SK-N-SH (cell line): ENCODE data around the gene MCUR1. TPM values are rescaled to one million over a fixed set of nuclear protein-coding genes. Genes with fewer than 3 reads are reported as not detected.

Source experiments
- CTCF ChIA-PET: fragments of 300-600, 350-600 bp; formaldehyde crosslinking; extraction: SDS; loops from one replicate; lab custom pipeline; 2021; lab: Yijun Ruan, JAX
- POLR2A ChIA-PET: fragments of 350-600 bp; sonication (Branson Sonifier 250); formaldehyde crosslinking; extraction: SDS; loops from one replicate; lab custom pipeline; 2020; ENCODE audit warnings: antibody characterized with exemption, inconsistent platforms; lab: Yijun Ruan, JAX
- DNase-seq: peaks from one replicate; pipeline ENCODE4 v3.0.0; 2012
- H2AFZ ChIP-seq: fragments of 200-600 bp; sonication (generic); 2 replicates; pipeline ENCODE4 v1.8.1; 2016; ENCODE audit warnings: antibody characterized with exemption, mild to moderate bottlenecking, low read depth
- H3F3A ChIP-seq: fragments of 200-600 bp; sonication (generic); replicated peaks from 2 replicates; pipeline ENCODE3; 2016; ENCODE audit warnings: antibody characterized with exemption, mild to moderate bottlenecking; ENCODE audit not compliant: insufficient read depth
- H3K27ac ChIP-seq, 2 experiments: fragments of 200-500 bp in 1 of 2; fragments of 200-600 bp in 1 of 2; sonication (Bioruptor generic) in 1 of 2; sonication (generic), shearing (Covaris generic) in 1 of 2; 2 replicates each; pipeline versions ENCODE4 v1.5.1 to v1.6.1; 2014 to 2016; ENCODE audit warnings: low read depth in 2 of 2, inconsistent platforms in 1 of 2, low read length in 1 of 2, mild to moderate bottlenecking in 1 of 2, mixed read lengths in 1 of 2
- H3K27me3 ChIP-seq: fragments of 200-600 bp; sonication (generic), shearing (Covaris generic); 2 replicates; pipeline ENCODE4 v1.6.1; 2016; ENCODE audit warnings: mixed run types; ENCODE audit not compliant: insufficient read depth
- H3K36me3 ChIP-seq, 2 experiments: fragments of 200-500 bp in 1 of 2; fragments of 200-600 bp in 1 of 2; sonication (Bioruptor generic) in 1 of 2; sonication (generic) in 1 of 2; replicated peaks in 1 of 2; 2 replicates each; pipeline versions ENCODE3 to v1.5.1; 2014 to 2016; ENCODE audit warnings: low read length in 1 of 2, mild to moderate bottlenecking in 1 of 2; ENCODE audit not compliant: insufficient read depth in 2 of 2, control insufficient read depth in 1 of 2
- H3K4me1 ChIP-seq, 2 experiments: fragments of 200-500 bp in 1 of 2; fragments of 200-600 bp in 1 of 2; sonication (Bioruptor generic) in 1 of 2; sonication (generic), shearing (Covaris generic) in 1 of 2; 2 replicates each; pipeline versions ENCODE4 v1.5.1 to v1.6.1; 2014 to 2016; ENCODE audit warnings: low read depth in 1 of 2, low read length in 1 of 2, mixed run types in 1 of 2; ENCODE audit not compliant: insufficient read depth in 2 of 2, control insufficient read depth in 1 of 2
- H3K4me2 ChIP-seq: fragments of 200-600 bp; sonication (generic), shearing (Covaris generic); 2 replicates; pipeline ENCODE4 v1.6.1; 2017; ENCODE audit warnings: mixed run types
- H3K4me3 ChIP-seq, 2 experiments: fragments of 200-500 bp in 1 of 2; fragments of 200-600 bp in 1 of 2; sonication (Bioruptor generic) in 1 of 2; sonication (generic), shearing (Covaris generic) in 1 of 2; 2 replicates each; pipeline versions ENCODE4 v1.5.1 to v1.8.1; 2014 to 2016; ENCODE audit warnings: low read depth in 2 of 2, inconsistent platforms in 1 of 2, low read length in 1 of 2, mild to moderate bottlenecking in 1 of 2, mixed read lengths in 1 of 2, moderate library complexity in 1 of 2
- H3K79me2 ChIP-seq: fragments of 200-600 bp; sonication (generic); 2 replicates; pipeline ENCODE4 v1.8.1; 2017; ENCODE audit warnings: mild to moderate bottlenecking; ENCODE audit not compliant: insufficient read depth
- H3K9ac ChIP-seq: fragments of 200-600 bp; sonication (generic); 2 replicates; pipeline ENCODE4 v1.6.1; 2017; ENCODE audit warnings: mixed run types
- H3K9me2 ChIP-seq: fragments of 200-600 bp; sonication (generic); 2 replicates; pipeline ENCODE4 v1.6.1; 2017; ENCODE audit warnings: mixed run types
- H3K9me3 ChIP-seq: fragments of 200-600 bp; sonication (generic); 2 replicates; pipeline ENCODE4 v1.6.1; 2017; ENCODE audit warnings: mixed run types, mild to moderate bottlenecking, moderate library complexity
- H4K20me1 ChIP-seq: fragments of 200-600 bp; sonication (generic); 2 replicates; pipeline ENCODE4 v1.6.1; 2017; ENCODE audit warnings: mild to moderate bottlenecking, mixed run types; ENCODE audit not compliant: insufficient read depth
- FOSL2 ChIP-seq: IDR thresholded peaks from 2 replicates; pipeline ENCODE4 v1.4.0; 2012; ENCODE audit warnings: low read depth, mild to moderate bottlenecking, moderate library complexity, borderline replicate concordance
- FOXJ3 ChIP-seq: sonication (generic); formaldehyde crosslinking; IDR thresholded peaks from 2 replicates; pipeline ENCODE4 v1.5.1; 2020; ENCODE audit warnings: mild to moderate bottlenecking, missing genetic modification reagents
- FOXM1 ChIP-seq: IDR thresholded peaks from 2 replicates; pipeline ENCODE4 v1.4.0; 2012; ENCODE audit warnings: low read depth, mild to moderate bottlenecking
- GABPA ChIP-seq: IDR thresholded peaks from 2 replicates; pipeline ENCODE4 v1.4.0; 2012; ENCODE audit warnings: low read depth, mild to moderate bottlenecking
- GATA2 ChIP-seq: sonication (generic); formaldehyde crosslinking; IDR thresholded peaks from 2 replicates; pipeline ENCODE4 v1.5.0; 2020; ENCODE audit warnings: mild to moderate bottlenecking, missing genetic modification reagents
- IRF3 ChIP-seq: fragments of 150-350 bp; IDR thresholded peaks from 2 replicates; pipeline ENCODE4 v1.6.1; 2016; ENCODE audit warnings: mild to moderate bottlenecking, low read depth, low read length
- MAX ChIP-seq: IDR thresholded peaks from 2 replicates; pipeline ENCODE4 v1.4.0; 2012; ENCODE audit warnings: low read depth
- MEF2A ChIP-seq: IDR thresholded peaks from 2 replicates; pipeline ENCODE4 v1.4.0; 2012; ENCODE audit warnings: low read depth, borderline replicate concordance
- MXI1 ChIP-seq: IDR thresholded peaks from 2 replicates; pipeline ENCODE4 v1.6.1; 2012; ENCODE audit warnings: mild to moderate bottlenecking, low read depth, low read length, improper control_type of control experiment
- NFIC ChIP-seq: IDR thresholded peaks from 2 replicates; pipeline ENCODE4 v1.4.0; 2012; ENCODE audit warnings: borderline replicate concordance
- RCOR1 ChIP-seq: fragments of 150-350 bp; IDR thresholded peaks from 2 replicates; pipeline ENCODE4 v1.6.1; 2017; ENCODE audit warnings: antibody characterized with exemption, low read length
- RFX5 ChIP-seq: IDR thresholded peaks from 2 replicates; pipeline ENCODE4 v1.6.1; 2012; ENCODE audit warnings: mild to moderate bottlenecking, improper control_type of control experiment, low read length
- RXRA ChIP-seq: IDR thresholded peaks from 2 replicates; pipeline ENCODE4 v1.4.0; 2012; ENCODE audit warnings: low read depth, mild to moderate bottlenecking, borderline replicate concordance
- SIN3A ChIP-seq: IDR thresholded peaks from 2 replicates; pipeline ENCODE4 v1.6.1; 2012; ENCODE audit warnings: low read depth, mild to moderate bottlenecking, low read length, moderate library complexity, borderline replicate concordance
- SMC3 ChIP-seq: IDR thresholded peaks from 2 replicates; pipeline ENCODE4 v1.6.1; 2012; ENCODE audit warnings: low read depth, low read length, improper control_type of control experiment
- ZBTB33 ChIP-seq: IDR thresholded peaks from 2 replicates; pipeline ENCODE4 v1.4.0; 2012; ENCODE audit warnings: low read depth, borderline replicate concordance
- WGBS: methylation state at CpG from one replicate; pipeline ENCODE4 v1.1.6; 2017; ENCODE audit warnings: low lambda C conversion rate; 5-methylcytosine and 5-hydroxymethylcytosine counted together
- polyA plus RNA-seq, 3 experiments: library from polyadenylated mRNA; depleted of rRNA; stranded (reverse); fragments of >200 nt; gene quantifications; 2 replicates each; pipeline ENCODE4 v1.2.3, GENCODE V29; 2012

MCUR1 gene
- polyA plus RNA-seq, 1 of the 3 experiments (the other 2 are of a cell fraction) = 8.3 TPM

GRCh38 chr6:13848522-13849150 lies 34.3 kb upstream of the MCUR1 start:
- POLR2A ChIA-PET = no interaction called here
- Histone ChIP-seq H3K9me3 (no peaks in the 10 kb centered on the region), H2AFZ (no peak overlapping the region), H3K36me3 (no peaks in the 10 kb centered on the region), H4K20me1 (no peaks in the 10 kb centered on the region), H3K27me3 (no peaks in the 10 kb centered on the region), H3F3A (no peaks in the 10 kb centered on the region), H3K79me2 (no peaks in the 10 kb centered on the region), H3K4me3 (no peak overlapping the region), H3K9ac (no peak overlapping the region), H3K27ac (no peak overlapping the region)
- no peak for DNase-seq
- TF ChIP-seq FOXM1 = no peak
- no peak for TF ChIP-seq FOXJ3 (CRISPR knock-in tag)
- no peak for TF ChIP-seq MEF2A
- TF ChIP-seq, all 33 proteins: peak for 0
- H3K4me2 ChIP-seq = no peak overlapping the region
- H3K4me1 ChIP-seq = no peaks in the 10 kb centered on the region
- CTCF ChIA-PET = interaction anchor here (1.3 to 1.5 kb wide), 2 partner anchors 12 to 25 kb away, joined by 3 to 4 read pairs; no protein-coding TSS in a partner anchor
- no peaks in the 10 kb centered on the region for H3K9me2 ChIP-seq
- 96% methylated on average over 5 of the region's 5 CpGs for WGBS

GRCh38 chr6:13847326-13848050 lies 33.1 kb upstream of the MCUR1 start:
- 78% methylated on average over 11 of the region's 11 CpGs for WGBS
- Histone ChIP-seq H3K27me3 (no peaks in the 10 kb centered on the region), H3K4me3 (no peak overlapping the region), H3K9me3 (no peaks in the 10 kb centered on the region), H3K4me1 (no peaks in the 10 kb centered on the region), H3K9ac (no peak overlapping the region), H3K9me2 (no peaks in the 10 kb centered on the region), H2AFZ (no peak overlapping the region), H3K4me2 (no peak overlapping the region), H3F3A (no peaks in the 10 kb centered on the region), H3K27ac (no peak overlapping the region), H4K20me1 (no peaks in the 10 kb centered on the region), H3K36me3 (no peaks in the 10 kb centered on the region), H3K79me2 (no peaks in the 10 kb centered on the region)
- ChIA-PET CTCF (interaction anchor here (0.8 to 1.3 kb wide), 2 partner anchors 11 to 26 kb away, joined by 3 to 5 read pairs; no protein-coding TSS in a partner anchor), POLR2A (no interaction called here)
- no peak for DNase-seq
- TF ChIP-seq FOXM1 (no peak), GABPA (no peak), SMC3 (no peak), MXI1 (no peak), FOSL2 (no peak), GATA2 (CRISPR knock-in tag) (no peak), RCOR1 (no peak), MEF2A (no peak), RXRA (no peak), IRF3 (no peak), RFX5 (no peak), SIN3A (no peak), ZBTB33 (no peak), MAX (no peak), NFIC (no peak)
